Neural cell (in vitro differentiated cells): ENCODE measurements around the gene OPRD1.

Experiments used
- CTCF ChIP-seq: fragments of 450-650 bp; IDR thresholded peaks from 2 replicates; pipeline ENCODE4 v1.5.1; 2014; ENCODE audit warnings: antibody characterized with exemption, mild to moderate bottlenecking, moderate library complexity; ENCODE audit not compliant: poor library complexity, severe bottlenecking
- EP300 ChIP-seq: fragments of 450-650 bp; conservative IDR thresholded peaks from 2 replicates; pipeline ENCODE4 v1.6.1; 2014; ENCODE audit warnings: antibody characterized with exemption, mild to moderate bottlenecking, moderate library complexity; ENCODE audit not compliant: poor library complexity, severe bottlenecking
- EZH2 ChIP-seq: fragments of 200-600, 300-800 bp; shearing (Covaris generic), sonication (generic); IDR thresholded peaks from 2 replicates; pipeline ENCODE4 v1.6.1; 2014; ENCODE audit warnings: antibody characterized with exemption, low read length, borderline replicate concordance, mild to moderate bottlenecking; ENCODE audit not compliant: insufficient read depth, poor library complexity, severe bottlenecking
- RAD21 ChIP-seq: fragments of 450-650 bp; conservative IDR thresholded peaks from 2 replicates; pipeline ENCODE4 v1.6.1; 2014; ENCODE audit warnings: antibody characterized with exemption, mild to moderate bottlenecking, moderate library complexity
- SMC3 ChIP-seq: fragments of 450-650 bp; conservative IDR thresholded peaks from 2 replicates; pipeline ENCODE4 v1.6.1; 2014; ENCODE audit warnings: antibody characterized with exemption, mild to moderate bottlenecking, moderate library complexity; ENCODE audit not compliant: poor library complexity
- TAF1 ChIP-seq: IDR thresholded peaks from 2 replicates; pipeline ENCODE4 v1.6.1; 2012; ENCODE audit warnings: low read depth

- no peak for TF ChIP-seq TAF1
- TF ChIP-seq CTCF: no peak
- no peak for TF ChIP-seq RAD21
- no peak for TF ChIP-seq SMC3
- no peak for TF ChIP-seq EP300
- TF ChIP-seq EZH2: no peak
These were observed 33.9 kb upstream of the OPRD1 start for GRCh38 chr1:28778021-28778420.
